ENCODE measurements around the gene DCBLD2. TPM values are rescaled to one million over a fixed set of nuclear protein-coding genes. Genes with fewer than 3 reads are reported as not detected.

The DCBLD2 gene
- total and polyA plus RNA-seq, 2 of the 4 experiments (the other 2 are of a cell fraction), result 121 to 196 TPM

- CTCF ChIA-PET, result interaction anchor here (0.7 kb wide), 1 partner anchor 204 kb away, joined by 5 read pairs; no protein-coding TSS in a partner anchor
- no CpG with 5 or more reads among the region's 2 CpGs for WGBS, 2 experiments (ENCODE audit: extremely low coverage in 2 of 2, insufficient read length in 1 of 2)
- Histone ChIP-seq H4K91ac (ENCODE audit: insufficient read depth, low read depth, low read length) (no peak overlapping the region), H2AFZ (replicated peaks; ENCODE audit: low read length, poor library complexity) (no peak overlapping the region), H2AK9ac (replicated peaks; ENCODE audit: low read depth, low read length, poor library complexity) (no peak overlapping the region), H3K9me1 (ENCODE audit: insufficient read depth, low read length) (peaks cover 21% of the 10 kb centered on the region), H2AK5ac (ENCODE audit: low read depth, low read length) (no peak overlapping the region), H2BK20ac (ENCODE audit: low read depth, low read length) (peak overlapping the region; percentile 33; the same call in 1 of the 2 replicates), H3K27me3 (ENCODE audit: control insufficient read depth, insufficient read depth, low read length) (no peaks in the 10 kb centered on the region), H3K4me1 (ENCODE audit: control insufficient read depth, insufficient read depth, low read length) (peaks cover 11% of the 10 kb centered on the region), H3K4ac (ENCODE audit: low read depth, low read length) (peak overlapping the region; percentile 47), H3K36me3 (ENCODE audit: control insufficient read depth, insufficient read depth, low read length) (no peaks in the 10 kb centered on the region), H3K4me3 (ENCODE audit: insufficient read depth, low read depth, low read length) (no peak overlapping the region), H3K23ac (ENCODE audit: low read depth, low read length) (no peak overlapping the region; the same call in 1 of the 2 replicates), H4K5ac (ENCODE audit: low read depth, low read length) (peak overlapping the region; percentile 16; the same call in 1 of the 2 replicates), H4K8ac (ENCODE audit: low read depth in 2 of 2, low read length in 2 of 2) (no peak overlapping the region), H3K27ac (ENCODE audit: insufficient read depth, low read length) (no peak overlapping the region), H2BK5ac (ENCODE audit: low read depth, low read length, poor library complexity, severe bottlenecking) (peak overlapping the region; percentile 64), H4K20me1 (ENCODE audit: insufficient read depth, low read length) (peaks cover 7% of the 10 kb centered on the region; the same call in 1 of the 2 replicates), H3K9me3 (ENCODE audit: control insufficient read depth, insufficient read depth, low read length) (no peaks in the 10 kb centered on the region), H3K9ac (ENCODE audit: low read depth, low read length) (no peak overlapping the region), H3K56ac (ENCODE audit: extremely low read depth, insufficient read depth, low read length) (no peak overlapping the region), H3K18ac (ENCODE audit: low read depth, low read length) (0 out of 2 replicates have a peak overlapping the region, but pooled peaks have one; percentile 24), H2BK120ac (ENCODE audit: low read depth, low read length) (peak overlapping the region; percentile 76; the same call in 1 of the 2 replicates), H2BK15ac (ENCODE audit: low read depth, low read length) (peak overlapping the region; percentile 72; the same call in 1 of the 3 replicates), H3K4me2 (ENCODE audit: low read depth, low read length) (no peak overlapping the region; the same call in 1 of the 2 replicates), H3K79me1 (ENCODE audit: low read depth in 1 of 2, low read length in 2 of 2) (0 out of 4 replicates have a peak, but pooled peaks cover 0 to 4% of the 10 kb centered on the region in 2 experiments), H3K14ac (replicated peaks; ENCODE audit: low read depth, low read length) (no peak overlapping the region)
- no peak for ATAC-seq (ENCODE audit: low read depth)
- intact Hi-C loops (cut with micrococcal nuclease) (no loop called here), dilution Hi-C loops (cut with HindIII; ENCODE audit: low sequenced_read_pairs, unreplicated experiment) (no loop called here), in situ Hi-C loops (cut with MboI; ENCODE audit: low sequenced_read_pairs) (loop anchor here (10.0 kb wide), 1 partner anchor 176 kb away; no protein-coding TSS in a partner anchor)
- no TSS peak for BruUV-seq (replicated peaks)
- POLR2A ChIA-PET (ENCODE audit: unreplicated experiment), result no interaction called here
- DNase-seq, result no peak
- TF ChIP-seq CTCF (conservative IDR thresholded peaks at IDR 0.05; ENCODE audit: low read depth, low read length) (no peak), MAZ (IDR thresholded peaks at IDR 0.05; ENCODE audit: borderline replicate concordance, low read depth, low read length) (no peak), ELK1 (IDR thresholded peaks at IDR 0.05; ENCODE audit: borderline replicate concordance, low read depth, low read length) (no peak), SMC3 (IDR thresholded peaks at IDR 0.05; ENCODE audit: low read depth, low read length) (no peak), USF2 (IDR thresholded peaks at IDR 0.05; ENCODE audit: low read depth, low read length) (no peak), CHD1 (IDR thresholded peaks at IDR 0.05; ENCODE audit: low read depth, low read length) (no peak), RCOR1 (IDR thresholded peaks at IDR 0.05; ENCODE audit: insufficient replicate concordance, low read length) (no peak), RAD21 (IDR thresholded peaks at IDR 0.05; ENCODE audit: low read length) (no peak), RFX5 (IDR thresholded peaks at IDR 0.05; ENCODE audit: low read depth, low read length) (no peak), FOS (IDR thresholded peaks at IDR 0.05; ENCODE audit: low read depth, low read length) (no peak), MAFK (IDR thresholded peaks at IDR 0.05; ENCODE audit: low read depth, low read length) (no peak)
These were observed 121.2 kb downstream of the DCBLD2 start for GRCh38 chr3:98780343-98780742.
